GM23338 (cell line): ENCODE measurements around the gene VPS37B. TPM values are rescaled to one million over a fixed set of nuclear protein-coding genes. Genes with fewer than 3 reads are reported as not detected.
A peak's percentile ranks its signal among the peaks of the same experiment; 100 is the strongest.

Source experiments
- ATAC-seq: fragments of 200-7000 bp; cut with Tn5 transposase; 3 replicates; pipeline ENCODE4 v1.9.1; 2020
- DNase-seq: peaks from one replicate; pipeline ENCODE4 v3.0.0-alpha.2; 2015; ENCODE audit warnings: low spot score
- H2AFZ ChIP-seq: fragments of 200-600 bp; sonication (generic); 2 replicates; pipeline ENCODE4 v1.8.0; 2016; ENCODE audit warnings: antibody characterized with exemption, mild to moderate bottlenecking, moderate library complexity
- H3F3A ChIP-seq: fragments of 200-600 bp; sonication (generic); replicated peaks from 2 replicates; pipeline ENCODE4 v1.8.0; 2017; ENCODE audit warnings: antibody characterized with exemption, mixed run types, low read depth
- H3K27ac ChIP-seq: fragments of 200-600 bp; sonication (generic); 2 replicates; pipeline ENCODE4 v1.6.1; 2016; ENCODE audit warnings: low read depth
- H3K27me3 ChIP-seq: fragments of 200-600 bp; sonication (generic); 2 replicates; pipeline ENCODE4 v1.8.0; 2016; ENCODE audit warnings: mild to moderate bottlenecking, mixed run types, moderate library complexity; ENCODE audit not compliant: insufficient read depth
- H3K36me3 ChIP-seq: fragments of 200-600 bp; sonication (generic); 2 replicates; pipeline ENCODE4 v1.8.0; 2016; ENCODE audit warnings: mild to moderate bottlenecking; ENCODE audit not compliant: insufficient read depth
- H3K4me1 ChIP-seq: fragments of 200-600 bp; sonication (generic); 2 replicates; pipeline ENCODE4 v1.8.0; 2016; ENCODE audit warnings: mild to moderate bottlenecking, moderate library complexity; ENCODE audit not compliant: insufficient read depth
- H3K4me2 ChIP-seq: fragments of 200-600 bp; sonication (generic); 2 replicates; pipeline ENCODE4 v1.7.1; 2017; ENCODE audit warnings: mixed run types
- H3K4me3 ChIP-seq: fragments of 200-600 bp; sonication (generic); 2 replicates; pipeline ENCODE4 v1.6.1; 2016; ENCODE audit warnings: mixed run types
- H3K79me2 ChIP-seq: fragments of 200-600 bp; sonication (generic); replicated peaks from 2 replicates; pipeline ENCODE4 v1.8.0; 2017; ENCODE audit warnings: mild to moderate bottlenecking; ENCODE audit not compliant: insufficient read depth
- H3K9me2 ChIP-seq: fragments of 200-600 bp; sonication (generic); 2 replicates; pipeline ENCODE4 v1.8.0; 2017; ENCODE audit not compliant: insufficient read depth
- H4K20me1 ChIP-seq: fragments of 200-600 bp; sonication (generic); replicated peaks from 2 replicates; pipeline ENCODE4 v1.8.0; 2017; ENCODE audit warnings: mild to moderate bottlenecking; ENCODE audit not compliant: insufficient read depth
- H3K27ac Mint-ChIP-seq: 2 replicates; pipeline ENCODE4 v1.8.0; 2020; ENCODE audit warnings: inconsistent platforms, mild to moderate bottlenecking, moderate library complexity, mixed read lengths
- H3K27me3 Mint-ChIP-seq: 3 replicates; pipeline ENCODE4 v1.8.0; 2022; ENCODE audit warnings: low read depth, mild to moderate bottlenecking, moderate library complexity, mixed read lengths, inconsistent platforms; ENCODE audit not compliant: insufficient read depth, poor library complexity
- H3K36me3 Mint-ChIP-seq: 3 replicates; pipeline ENCODE4 v1.8.0; 2021; ENCODE audit warnings: low read depth, mild to moderate bottlenecking, inconsistent platforms, moderate library complexity, mixed read lengths
- H3K4me1 Mint-ChIP-seq: 3 replicates; pipeline ENCODE4 v1.8.0; 2020; ENCODE audit warnings: mild to moderate bottlenecking, inconsistent platforms, mixed read lengths
- H3K4me3 Mint-ChIP-seq: 3 replicates; pipeline ENCODE4 v1.8.0; 2021; ENCODE audit warnings: moderate library complexity, mild to moderate bottlenecking, inconsistent platforms, mixed read lengths
- H3K9me3 Mint-ChIP-seq: 3 replicates; pipeline ENCODE4 v1.8.0; 2020; ENCODE audit warnings: moderate library complexity, mild to moderate bottlenecking, inconsistent platforms, mixed read lengths
- EZH2 ChIP-seq: fragments of 200-600 bp; sonication (generic); IDR thresholded peaks from one replicate; pipeline ENCODE4 v1.8.0; 2017; ENCODE audit warnings: antibody characterized with exemption, mild to moderate bottlenecking, low read depth; ENCODE audit not compliant: unreplicated experiment
- POLR2AphosphoS5 ChIP-seq: IDR thresholded peaks from 2 replicates; pipeline ENCODE4 v1.6.1; 2016; ENCODE audit warnings: antibody characterized with exemption, low read depth
- REST ChIP-seq: IDR thresholded peaks from one replicate; pipeline ENCODE4 v1.6.1; 2018; ENCODE audit warnings: antibody characterized with exemption; ENCODE audit not compliant: unreplicated experiment
- STAT1 ChIP-seq: IDR thresholded peaks from one replicate; pipeline ENCODE4 v1.6.1; 2016; ENCODE audit warnings: antibody characterized with exemption; ENCODE audit not compliant: unreplicated experiment
- ZNF331 ChIP-seq: fragments of 250-450 bp; sonication (Bioruptor Pico); IDR thresholded peaks from 2 replicates; pipeline ENCODE4 v1.5.0; 2020; ENCODE audit warnings: low read depth, mild to moderate bottlenecking, moderate library complexity
- ZNF462 ChIP-seq: fragments of 250-450 bp; sonication (Bioruptor Pico); IDR thresholded peaks from 2 replicates; pipeline ENCODE4 v1.5.0; 2020; ENCODE audit warnings: mild to moderate bottlenecking, moderate library complexity
- polyA plus RNA-seq: library from polyadenylated mRNA; unstranded; fragments of >200 nt; fragmentation: Nextera tagmentation; extraction: Ambion mirVana; gene quantifications from 2 replicates; pipeline ENCODE4 v1.2.1, GENCODE V29; 2016
- total RNA-seq: library from RNA; depleted of rRNA; stranded (reverse); fragments of >200 nt; shearing (Covaris generic); gene quantifications from 2 replicates; pipeline ENCODE4 v1.2.3, GENCODE V29; 2014
- TF ChIP-seq, protein P1 (sequence below): IDR thresholded peaks from 2 replicates; pipeline ENCODE4 v1.6.1; 2016; ENCODE audit warnings: antibody characterized with exemption

The VPS37B gene
- total and polyA plus RNA-seq, 2 experiments from 2014 or later = 6.7 to 10.9 TPM

DNA sequence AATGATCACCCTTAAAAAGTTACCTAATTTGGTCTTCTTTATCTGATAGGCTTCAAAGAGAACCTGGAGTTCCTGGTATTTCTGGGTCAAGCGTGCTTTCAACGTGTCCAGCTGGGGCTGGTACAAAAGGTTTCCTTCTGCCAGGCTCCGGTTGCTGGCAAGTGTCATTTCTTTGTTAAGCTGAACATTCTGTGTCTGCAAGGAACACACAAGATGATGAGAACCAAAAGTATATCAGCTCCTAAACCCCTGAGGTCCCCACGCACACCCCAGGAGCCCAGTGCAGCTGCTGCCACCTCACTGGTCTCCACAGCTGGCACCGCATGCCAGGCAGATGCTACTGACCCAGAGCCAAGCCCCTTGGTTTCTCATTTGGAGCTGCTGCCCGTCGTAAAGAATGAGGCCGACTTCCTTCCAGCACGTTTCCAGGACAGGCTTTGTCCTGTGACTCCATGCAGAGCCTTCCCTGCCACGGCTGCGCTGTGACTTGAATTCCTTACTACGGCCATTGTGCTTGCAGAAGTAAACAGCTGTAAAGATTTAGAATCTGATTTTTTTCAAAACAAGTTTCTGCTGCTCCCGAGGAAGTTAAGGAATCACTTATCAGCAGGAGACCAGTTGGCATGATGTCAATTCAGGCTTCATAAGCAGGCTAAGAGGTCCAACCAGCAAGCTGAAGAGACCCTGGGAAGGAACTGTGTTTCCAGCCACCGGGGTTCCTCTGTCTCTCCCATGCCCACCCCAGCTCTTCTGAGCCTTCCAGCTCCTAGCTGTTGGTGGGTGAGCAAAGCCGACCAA lies 24.9 kb downstream of the VPS37B start:
- Mint-ChIP-seq H3K27ac (no peak overlapping the region), H3K36me3 (peaks cover 38% of the 10 kb centered on the region), H3K4me1 (peaks cover 36% of the 10 kb centered on the region), H3K27me3 (peaks cover 98% of the 10 kb centered on the region), H3K9me3 (no peaks in the 10 kb centered on the region), H3K4me3 (no peak overlapping the region)
- no peak overlapping the region for H2AFZ ChIP-seq
- H3K4me2 ChIP-seq = no peak overlapping the region
- ATAC-seq (no peak), DNase-seq (no peak)
- no peak overlapping the region for H3K27ac ChIP-seq
- peaks cover 81% of the 10 kb centered on the region for H3K27me3 ChIP-seq
- H3K79me2 ChIP-seq = peaks cover 9% of the 10 kb centered on the region
- no peaks in the 10 kb centered on the region for H3K36me3 ChIP-seq
- H3K4me1 ChIP-seq = peaks cover 36% of the 10 kb centered on the region
- TF ChIP-seq, protein P1, sequence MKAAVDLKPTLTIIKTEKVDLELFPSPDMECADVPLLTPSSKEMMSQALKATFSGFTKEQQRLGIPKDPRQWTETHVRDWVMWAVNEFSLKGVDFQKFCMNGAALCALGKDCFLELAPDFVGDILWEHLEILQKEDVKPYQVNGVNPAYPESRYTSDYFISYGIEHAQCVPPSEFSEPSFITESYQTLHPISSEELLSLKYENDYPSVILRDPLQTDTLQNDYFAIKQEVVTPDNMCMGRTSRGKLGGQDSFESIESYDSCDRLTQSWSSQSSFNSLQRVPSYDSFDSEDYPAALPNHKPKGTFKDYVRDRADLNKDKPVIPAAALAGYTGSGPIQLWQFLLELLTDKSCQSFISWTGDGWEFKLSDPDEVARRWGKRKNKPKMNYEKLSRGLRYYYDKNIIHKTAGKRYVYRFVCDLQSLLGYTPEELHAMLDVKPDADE = no peak
- TF ChIP-seq REST (no peak), EZH2 (no peak)
- no peaks in the 10 kb centered on the region for H3K9me2 ChIP-seq
- no peaks in the 10 kb centered on the region; the same call in 1 of the 2 replicates for H3F3A ChIP-seq
- H3K4me3 ChIP-seq = 0 out of 2 replicates have a peak overlapping the region, but pooled peaks have one; percentile 2
- peaks cover 69% of the 10 kb centered on the region for H4K20me1 ChIP-seq

DNA sequence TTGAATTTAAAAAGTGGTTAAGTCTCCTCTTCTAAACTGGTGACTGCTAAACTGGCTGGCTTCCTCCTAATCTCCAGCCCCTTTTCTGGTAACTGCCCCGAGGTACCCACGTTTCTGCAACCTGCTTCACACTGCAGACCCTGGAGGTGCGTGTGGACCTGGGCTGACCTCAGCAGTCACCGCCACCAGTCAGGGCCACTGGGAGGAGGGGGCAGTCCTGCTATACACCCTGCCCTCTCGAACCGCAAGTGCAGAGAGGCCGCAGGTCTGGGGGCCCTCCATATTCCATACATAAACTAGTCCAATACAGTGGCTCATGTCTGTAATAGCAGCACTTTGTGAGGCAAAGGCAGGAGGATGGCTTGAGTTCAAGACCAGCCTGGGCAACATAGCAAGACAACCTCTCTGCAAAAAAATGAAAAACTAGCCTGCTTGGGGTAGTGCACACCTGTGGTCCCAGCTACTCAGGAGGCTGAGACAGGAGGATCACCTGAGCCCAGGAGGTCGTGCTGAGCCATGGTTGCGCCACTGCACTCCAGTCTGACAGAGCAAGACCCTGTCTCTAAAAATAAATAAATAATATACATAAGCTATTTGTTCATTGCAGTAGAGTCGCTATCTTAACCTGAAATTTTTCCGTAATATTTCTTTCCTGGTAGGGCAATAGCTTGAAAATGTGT lies 25.6 kb downstream of the VPS37B start:
- H2AFZ ChIP-seq = no peak overlapping the region
- Mint-ChIP-seq H3K4me3 (no peak overlapping the region), H3K27ac (no peak overlapping the region), H3K9me3 (no peaks in the 10 kb centered on the region), H3K4me1 (peaks cover 29% of the 10 kb centered on the region), H3K27me3 (peaks cover 92% of the 10 kb centered on the region), H3K36me3 (peaks cover 38% of the 10 kb centered on the region)
- H3K4me2 ChIP-seq = no peak overlapping the region
- DNase-seq = no peak
- no peaks in the 10 kb centered on the region; the same call in 1 of the 2 replicates for H3F3A ChIP-seq
- no peak for ATAC-seq
- peaks cover 9% of the 10 kb centered on the region for H3K79me2 ChIP-seq
- no peaks in the 10 kb centered on the region for H3K36me3 ChIP-seq
- H3K4me3 ChIP-seq = no peak overlapping the region
- H3K27ac ChIP-seq = no peak overlapping the region
- peaks cover 65% of the 10 kb centered on the region for H4K20me1 ChIP-seq
- peaks cover 28% of the 10 kb centered on the region for H3K4me1 ChIP-seq
- H3K27me3 ChIP-seq = peaks cover 73% of the 10 kb centered on the region
- no peaks in the 10 kb centered on the region for H3K9me2 ChIP-seq
- TF ChIP-seq ZNF462 (no peak), POLR2AphosphoS5 (no peak), ZNF331 (CRISPR knock-in tag) (no peak), STAT1 (no peak)
